Upper lobe of left lung (tissue), 4 donors: Measurements from ENCODE around the gene GPR84.

ENCODE experiments used
- POLR2A ChIP-seq, 4 donors: fragments of 450-650 bp; IDR thresholded peaks; one replicate each; pipeline ENCODE4 v1.5.1; 2016 to 2017; ENCODE audit warnings: antibody characterized with exemption in 4 of 4, mild to moderate bottlenecking in 2 of 4
- TF ChIP-seq, protein P1 (sequence below), 6 experiments: fragments of 450-650 bp in 4 of 6; fragments of 200-600 bp in 2 of 6; sonication (generic) in 2 of 6; IDR thresholded peaks; one replicate each; pipeline ENCODE4 v1.5.1; 2016 to 2019; ENCODE audit warnings: antibody characterized with exemption in 6 of 6

DNA sequence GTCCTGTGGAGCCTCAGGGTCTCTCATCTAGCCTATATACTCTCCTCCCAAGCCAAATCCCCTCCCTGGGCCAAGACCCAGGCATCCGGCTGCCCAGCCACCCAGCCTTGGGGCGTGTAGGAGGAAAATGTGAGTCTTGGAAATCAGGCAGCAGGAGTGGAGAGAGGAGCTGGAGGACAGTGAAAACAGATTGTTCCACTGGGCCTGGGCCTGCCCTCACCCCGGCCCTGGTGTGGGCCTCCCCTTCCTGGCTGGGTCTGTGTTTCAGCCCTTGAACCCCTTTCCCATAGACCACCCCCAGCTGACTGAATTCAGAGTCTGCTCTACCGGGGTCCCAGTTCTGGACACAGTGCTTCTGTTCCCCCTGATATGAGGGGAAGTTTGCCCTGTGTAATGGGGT lies 48.1 kb upstream of the GPR84 start:
- TF ChIP-seq, protein P1, sequence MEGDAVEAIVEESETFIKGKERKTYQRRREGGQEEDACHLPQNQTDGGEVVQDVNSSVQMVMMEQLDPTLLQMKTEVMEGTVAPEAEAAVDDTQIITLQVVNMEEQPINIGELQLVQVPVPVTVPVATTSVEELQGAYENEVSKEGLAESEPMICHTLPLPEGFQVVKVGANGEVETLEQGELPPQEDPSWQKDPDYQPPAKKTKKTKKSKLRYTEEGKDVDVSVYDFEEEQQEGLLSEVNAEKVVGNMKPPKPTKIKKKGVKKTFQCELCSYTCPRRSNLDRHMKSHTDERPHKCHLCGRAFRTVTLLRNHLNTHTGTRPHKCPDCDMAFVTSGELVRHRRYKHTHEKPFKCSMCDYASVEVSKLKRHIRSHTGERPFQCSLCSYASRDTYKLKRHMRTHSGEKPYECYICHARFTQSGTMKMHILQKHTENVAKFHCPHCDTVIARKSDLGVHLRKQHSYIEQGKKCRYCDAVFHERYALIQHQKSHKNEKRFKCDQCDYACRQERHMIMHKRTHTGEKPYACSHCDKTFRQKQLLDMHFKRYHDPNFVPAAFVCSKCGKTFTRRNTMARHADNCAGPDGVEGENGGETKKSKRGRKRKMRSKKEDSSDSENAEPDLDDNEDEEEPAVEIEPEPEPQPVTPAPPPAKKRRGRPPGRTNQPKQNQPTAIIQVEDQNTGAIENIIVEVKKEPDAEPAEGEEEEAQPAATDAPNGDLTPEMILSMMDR (IDR thresholded peaks at IDR 0.05), result no peak
- TF ChIP-seq POLR2A (IDR thresholded peaks at IDR 0.05), result no peak
